Measurements from ENCODE around the gene NR2F6. TPM values are rescaled to one million over a fixed set of nuclear protein-coding genes. Genes with fewer than 3 reads are reported as not detected.

The NR2F6 gene
- total RNA-seq, 4 donors from 2014 or later, result 64.9 to 95.8 (median 72.0) TPM

DNA sequence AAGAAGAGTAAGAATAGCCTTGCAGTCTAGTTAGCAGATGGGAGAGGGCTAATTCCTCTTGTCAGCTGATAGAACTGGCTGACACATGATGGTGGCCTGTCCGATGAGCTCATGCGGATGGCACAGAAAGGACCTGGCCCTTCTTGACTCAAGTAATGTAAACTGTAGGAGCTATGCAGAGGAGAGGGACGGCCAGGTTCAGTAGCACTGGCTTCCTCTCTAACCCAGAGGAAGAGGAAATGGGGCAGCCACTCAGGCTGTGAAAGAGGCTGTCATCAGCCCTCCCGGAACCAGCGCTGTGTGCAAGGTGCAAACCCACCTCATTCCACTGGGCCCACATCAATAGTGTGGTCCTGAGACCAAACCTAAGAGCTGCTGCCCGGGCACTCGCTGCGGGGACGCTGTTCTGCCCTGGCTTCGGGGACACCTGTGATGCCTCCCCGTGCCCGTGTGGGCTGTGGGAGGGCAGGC, 61.3 kb downstream of the NR2F6 start:
- Histone ChIP-seq H3K4me3 (no peak overlapping the region), H3K27ac (no peak overlapping the region), H3K36me3 (peaks cover 0 to 11% of the 10 kb centered on the region in 2 donors), H3K27me3 (no peaks in the 10 kb centered on the region), H3K4me1 (no peaks in the 10 kb centered on the region), H3K9me3 (no peaks in the 10 kb centered on the region)
- in situ Hi-C loops (cut with MboI; ENCODE audit: low sequenced_read_pairs in 4 of 4), result no loop called here
- TF ChIP-seq, protein P1, sequence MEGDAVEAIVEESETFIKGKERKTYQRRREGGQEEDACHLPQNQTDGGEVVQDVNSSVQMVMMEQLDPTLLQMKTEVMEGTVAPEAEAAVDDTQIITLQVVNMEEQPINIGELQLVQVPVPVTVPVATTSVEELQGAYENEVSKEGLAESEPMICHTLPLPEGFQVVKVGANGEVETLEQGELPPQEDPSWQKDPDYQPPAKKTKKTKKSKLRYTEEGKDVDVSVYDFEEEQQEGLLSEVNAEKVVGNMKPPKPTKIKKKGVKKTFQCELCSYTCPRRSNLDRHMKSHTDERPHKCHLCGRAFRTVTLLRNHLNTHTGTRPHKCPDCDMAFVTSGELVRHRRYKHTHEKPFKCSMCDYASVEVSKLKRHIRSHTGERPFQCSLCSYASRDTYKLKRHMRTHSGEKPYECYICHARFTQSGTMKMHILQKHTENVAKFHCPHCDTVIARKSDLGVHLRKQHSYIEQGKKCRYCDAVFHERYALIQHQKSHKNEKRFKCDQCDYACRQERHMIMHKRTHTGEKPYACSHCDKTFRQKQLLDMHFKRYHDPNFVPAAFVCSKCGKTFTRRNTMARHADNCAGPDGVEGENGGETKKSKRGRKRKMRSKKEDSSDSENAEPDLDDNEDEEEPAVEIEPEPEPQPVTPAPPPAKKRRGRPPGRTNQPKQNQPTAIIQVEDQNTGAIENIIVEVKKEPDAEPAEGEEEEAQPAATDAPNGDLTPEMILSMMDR (IDR thresholded peaks at IDR 0.05 in 4 of 5, conservative IDR thresholded peaks at IDR 0.05 in 1 of 5), result no peak
- no peak for TF ChIP-seq POLR2A (IDR thresholded peaks at IDR 0.05)
- ATAC-seq (no peak), DNase-seq (no peak)
- intact Hi-C loops (cut with DNase I; ENCODE audit: low total_unique reads), result no loop called here

DNA sequence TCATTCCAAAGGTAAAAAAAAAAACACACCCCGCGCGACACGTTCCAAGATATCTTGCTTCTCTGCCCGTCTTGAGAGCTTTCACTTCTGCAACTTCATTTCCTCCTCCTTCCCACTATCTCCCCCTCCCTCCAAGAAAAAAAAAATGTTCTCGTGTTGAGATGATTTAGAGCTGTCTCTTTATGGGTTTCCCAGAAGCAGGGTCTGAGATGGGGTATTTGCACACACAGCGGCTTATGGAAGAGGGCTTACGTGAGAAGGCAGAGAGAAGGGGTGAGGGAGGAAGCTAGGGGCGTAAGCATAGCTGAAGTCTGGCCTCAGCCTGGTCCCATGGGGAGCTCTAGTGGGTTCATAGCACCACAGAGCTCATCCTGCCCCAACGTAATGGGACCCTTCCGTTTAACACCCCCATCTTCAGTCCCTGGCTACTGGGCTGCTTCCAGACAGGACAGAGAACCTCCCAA, 61.8 kb downstream of the NR2F6 start:
- no peak for ATAC-seq
- in situ Hi-C loops (cut with MboI; ENCODE audit: low sequenced_read_pairs in 4 of 4), result no loop called here

DNA sequence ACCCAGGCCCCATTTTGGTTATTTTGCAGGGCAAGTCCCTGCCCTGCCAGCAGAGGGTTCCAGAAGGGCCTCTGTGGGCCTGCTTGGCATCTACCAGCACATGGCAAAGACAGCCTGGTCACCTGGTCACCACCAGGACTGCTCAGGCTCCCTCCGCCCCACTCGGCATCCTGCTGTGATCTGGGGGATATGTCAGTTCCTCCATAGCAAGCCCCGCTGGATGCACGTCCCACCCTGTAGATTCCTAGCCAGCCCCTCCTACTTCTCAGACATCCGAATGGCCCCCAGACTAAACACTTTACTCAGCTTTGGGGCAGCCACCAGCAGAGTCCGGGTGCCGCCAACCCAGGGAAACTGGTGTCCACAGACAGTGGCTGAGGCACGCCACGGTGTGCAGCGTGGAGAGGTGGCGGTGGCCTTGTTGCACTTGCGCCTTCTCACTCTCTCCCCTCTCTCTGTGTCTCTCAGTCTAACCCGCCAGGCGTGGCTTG, 62.4 kb downstream of the NR2F6 start:
- ATAC-seq (no peak), DNase-seq (no peak)
- Histone ChIP-seq H3K27ac (no peak overlapping the region), H3K9me3 (no peaks in the 10 kb centered on the region), H3K36me3 (peaks cover 0 to 6% of the 10 kb centered on the region in 2 donors), H3K4me1 (no peaks in the 10 kb centered on the region), H3K4me3 (no peak overlapping the region), H3K27me3 (no peaks in the 10 kb centered on the region)
- intact Hi-C loops (cut with DNase I; ENCODE audit: low total_unique reads) (no loop called here), in situ Hi-C loops (cut with MboI; ENCODE audit: low sequenced_read_pairs in 4 of 4) (no loop called here)
- no peak for TF ChIP-seq POLR2A (IDR thresholded peaks at IDR 0.05)
- TF ChIP-seq, protein P1 (IDR thresholded peaks at IDR 0.05 in 4 of 5, conservative IDR thresholded peaks at IDR 0.05 in 1 of 5), result no peak

More for the DNA sequence above, 61.8 kb downstream of the NR2F6 start:
- no peak for TF ChIP-seq POLR2A (IDR thresholded peaks at IDR 0.05)
- TF ChIP-seq, protein P1 (IDR thresholded peaks at IDR 0.05 in 4 of 5, conservative IDR thresholded peaks at IDR 0.05 in 1 of 5), result no peak
- Histone ChIP-seq H3K4me3 (no peak overlapping the region), H3K27ac (no peak overlapping the region), H3K27me3 (no peaks in the 10 kb centered on the region), H3K4me1 (no peaks in the 10 kb centered on the region), H3K9me3 (no peaks in the 10 kb centered on the region), H3K36me3 (peaks cover 0 to 6% of the 10 kb centered on the region in 2 donors)
- intact Hi-C loops (cut with DNase I; ENCODE audit: low total_unique reads), result no loop called here
- no peak for DNase-seq

Other genes starting within 250 kb of the NR2F6 start
- gene CPAMD8, start 219.1 kb downstream of the NR2F6 start, total RNA-seq, result 10 to 100 TPM in 1 of 4 donors, 1 to 10 TPM in 3; 6.0 to 15.6 (median 7.6) TPM
- gene HAUS8, start 170.5 kb downstream of the NR2F6 start, total RNA-seq, result 1 to 10 TPM in 3 of 4 donors, under 1 TPM in 1; 0.97 to 4.5 (median 3.3) TPM
- 10 to 100 TPM; 20.0 to 22.1 (median 20.7) TPM for gene MYO9B, start 170.1 kb downstream of the NR2F6 start, total RNA-seq
- gene USE1, start 30.6 kb downstream of the NR2F6 start, total RNA-seq, result 10 to 100 TPM; 14.1 to 39.9 (median 22.3) TPM
- gene OCEL1, start 19.7 kb downstream of the NR2F6 start, total RNA-seq, result 1 to 10 TPM; 3.3 to 5.8 (median 4.5) TPM
- 1 to 10 TPM; 2.6 to 7.1 (median 4.1) TPM for gene USHBP1, start 18.8 kb upstream of the NR2F6 start, total RNA-seq
- gene BABAM1, start 21.5 kb upstream of the NR2F6 start, total RNA-seq, result 100 to 1,000 TPM in 2 of 4 donors, 10 to 100 TPM in 2; 86.3 to 120 (median 99.4) TPM
- 1 to 10 TPM in 1 of 4 donors, under 1 TPM in 1, not detected in 2; 0.11 to 1.4 TPM for gene ANKLE1, start 36.0 kb upstream of the NR2F6 start, total RNA-seq
- gene ABHD8, start 57.5 kb upstream of the NR2F6 start, total RNA-seq, result 10 to 100 TPM; 12.2 to 25.0 (median 19.8) TPM
- gene MRPL34, start 60.0 kb upstream of the NR2F6 start, total RNA-seq, result 100 to 1,000 TPM; 145 to 369 (median 249) TPM
- gene DDA1, start 63.6 kb upstream of the NR2F6 start, total RNA-seq, result 10 to 100 TPM; 18.7 to 40.0 (median 27.0) TPM
- 10 to 100 TPM in 2 of 4 donors, 1 to 10 TPM in 2; 6.2 to 24.5 (median 9.9) TPM for gene ANO8, start 88.9 kb upstream of the NR2F6 start, total RNA-seq
- 10 to 100 TPM in 3 of 4 donors, 1 to 10 TPM in 1; 6.7 to 21.3 (median 11.1) TPM for gene GTPBP3, start 91.6 kb upstream of the NR2F6 start, total RNA-seq
- 10 to 100 TPM; 11.5 to 45.1 (median 18.8) TPM for gene PLVAP, start 131.4 kb upstream of the NR2F6 start, total RNA-seq
- gene CCDC194, start 148.3 kb upstream of the NR2F6 start, total RNA-seq, result not detected
- gene BST2, start 159.7 kb upstream of the NR2F6 start, total RNA-seq, result 10 to 100 TPM; 19.0 to 28.2 (median 23.1) TPM
- 10 to 100 TPM; 35.8 to 62.7 (median 52.3) TPM for gene MVB12A, start 174.1 kb upstream of the NR2F6 start, total RNA-seq
- not detected for gene TMEM221, start 202.7 kb upstream of the NR2F6 start, total RNA-seq
- gene NXNL1, start 215.0 kb upstream of the NR2F6 start, total RNA-seq, result not detected
- 10 to 100 TPM; 20.7 to 53.8 (median 43.7) TPM for gene SLC27A1, start 224.6 kb upstream of the NR2F6 start, total RNA-seq

All from gastrocnemius medialis (tissue), 4 donors.